Stimulated activated effector memory CD8-positive, alpha-beta T cell treated with anti-CD3 and anti-CD28 coated beads, Interleukin-12 subunit alpha, Interleukin-12 subunit beta, amount 100 ng/mL, for 72 hours (primary cell): ENCODE results near the gene CCL19.

Experiments
- ATAC-seq: fragments of 150-1000 bp; cut with Tn5 transposase; 2 replicates; pipeline ENCODE4 v1.10.0; 2021
- DNase-seq, 2 donors: peaks; one replicate each; pipeline ENCODE4 v3.0.0; 2021 to 2022; ENCODE audit warnings: low spot score in 2 of 2
- H3K27ac Mint-ChIP-seq: one replicate; pipeline ENCODE4 v1.8.0; 2022; ENCODE audit warnings: mild to moderate bottlenecking, mixed read lengths
- H3K36me3 Mint-ChIP-seq: one replicate; pipeline ENCODE4 v1.8.0; 2022; ENCODE audit warnings: mild to moderate bottlenecking, mixed read lengths
- H3K4me1 Mint-ChIP-seq: one replicate; pipeline ENCODE4 v1.8.0; 2022; ENCODE audit warnings: mixed read lengths
- H3K4me3 Mint-ChIP-seq: one replicate; pipeline ENCODE4 v1.8.0; 2022; ENCODE audit warnings: mild to moderate bottlenecking, mixed read lengths
- H3K9me3 Mint-ChIP-seq: one replicate; pipeline ENCODE4 v1.8.0; 2022; ENCODE audit warnings: mixed read lengths

Gene CCL19

DNA sequence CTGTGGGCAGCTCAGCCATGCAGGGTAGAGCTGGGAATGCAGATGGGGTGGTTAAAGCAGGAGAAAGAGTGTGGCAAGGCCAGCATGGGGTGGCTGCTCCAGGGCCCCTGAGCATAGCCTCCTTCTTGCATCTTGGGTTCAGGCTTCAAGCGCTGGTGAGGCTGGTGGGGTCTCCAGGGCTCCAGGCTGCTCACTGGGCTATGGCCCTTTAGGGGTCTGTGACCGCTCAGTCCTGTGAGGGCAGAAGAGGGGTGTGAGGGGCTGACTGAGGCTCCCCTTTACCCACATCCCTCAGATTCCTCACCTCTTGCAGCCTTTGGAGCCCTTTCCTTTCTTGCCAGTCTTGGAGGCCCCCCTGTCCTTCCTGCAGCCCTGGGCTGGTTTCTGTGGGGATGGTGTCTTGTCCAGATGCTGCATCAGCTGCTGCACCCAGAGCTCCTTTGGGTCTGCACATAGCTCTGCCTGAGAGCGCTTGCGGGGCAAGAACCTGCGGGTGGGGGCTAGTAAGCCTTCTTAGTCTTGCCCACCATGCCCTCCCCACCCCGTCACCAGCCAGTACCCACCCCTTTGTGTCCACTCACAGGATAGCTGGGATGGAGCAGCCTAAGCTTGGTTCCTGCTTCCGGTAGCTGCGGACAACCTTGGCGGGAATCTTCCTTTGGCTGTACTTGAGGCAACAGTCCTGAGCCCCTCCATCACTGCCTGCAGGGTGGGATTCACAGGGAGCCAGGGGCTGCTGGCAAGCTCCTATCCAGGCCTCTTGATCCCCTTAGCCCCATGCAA, 18.3 kb upstream of the CCL19 start:
- no peaks in the 10 kb centered on the region for H3K4me1 Mint-ChIP-seq
- DNase-seq (no peak), ATAC-seq (peak; percentile 45)
- H3K9me3 Mint-ChIP-seq, result no peaks in the 10 kb centered on the region
- no peaks in the 10 kb centered on the region for H3K36me3 Mint-ChIP-seq
- H3K4me3 Mint-ChIP-seq, result no peak overlapping the region
- no peak overlapping the region for H3K27ac Mint-ChIP-seq

DNA sequence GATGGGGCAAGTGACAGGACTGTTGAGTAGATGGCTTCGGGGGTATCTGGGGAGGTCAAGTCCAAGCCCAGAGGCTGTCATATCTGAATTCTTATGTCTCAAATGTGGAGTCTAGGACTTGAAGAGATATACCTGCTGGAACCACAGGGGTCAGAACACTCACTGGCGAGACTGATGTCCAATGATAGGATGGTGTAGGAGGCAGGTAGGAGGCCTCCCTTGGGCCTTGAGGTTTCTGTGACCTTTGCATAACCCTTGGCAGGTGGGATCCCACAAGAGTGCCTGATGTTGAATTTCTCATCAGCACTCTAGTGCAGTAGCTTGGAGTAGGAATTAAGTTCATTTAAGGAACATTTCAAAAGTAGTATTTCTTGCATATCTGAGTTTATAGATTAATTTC, 16.1 kb upstream of the CCL19 start:
- H3K27ac Mint-ChIP-seq, result peak overlapping the region; percentile 43
- no peaks in the 10 kb centered on the region for H3K9me3 Mint-ChIP-seq
- no peaks in the 10 kb centered on the region for H3K36me3 Mint-ChIP-seq
- DNase-seq (no peak), ATAC-seq (no peak)
- peaks cover 2% of the 10 kb centered on the region for H3K4me1 Mint-ChIP-seq
- H3K4me3 Mint-ChIP-seq, result no peak overlapping the region

DNA sequence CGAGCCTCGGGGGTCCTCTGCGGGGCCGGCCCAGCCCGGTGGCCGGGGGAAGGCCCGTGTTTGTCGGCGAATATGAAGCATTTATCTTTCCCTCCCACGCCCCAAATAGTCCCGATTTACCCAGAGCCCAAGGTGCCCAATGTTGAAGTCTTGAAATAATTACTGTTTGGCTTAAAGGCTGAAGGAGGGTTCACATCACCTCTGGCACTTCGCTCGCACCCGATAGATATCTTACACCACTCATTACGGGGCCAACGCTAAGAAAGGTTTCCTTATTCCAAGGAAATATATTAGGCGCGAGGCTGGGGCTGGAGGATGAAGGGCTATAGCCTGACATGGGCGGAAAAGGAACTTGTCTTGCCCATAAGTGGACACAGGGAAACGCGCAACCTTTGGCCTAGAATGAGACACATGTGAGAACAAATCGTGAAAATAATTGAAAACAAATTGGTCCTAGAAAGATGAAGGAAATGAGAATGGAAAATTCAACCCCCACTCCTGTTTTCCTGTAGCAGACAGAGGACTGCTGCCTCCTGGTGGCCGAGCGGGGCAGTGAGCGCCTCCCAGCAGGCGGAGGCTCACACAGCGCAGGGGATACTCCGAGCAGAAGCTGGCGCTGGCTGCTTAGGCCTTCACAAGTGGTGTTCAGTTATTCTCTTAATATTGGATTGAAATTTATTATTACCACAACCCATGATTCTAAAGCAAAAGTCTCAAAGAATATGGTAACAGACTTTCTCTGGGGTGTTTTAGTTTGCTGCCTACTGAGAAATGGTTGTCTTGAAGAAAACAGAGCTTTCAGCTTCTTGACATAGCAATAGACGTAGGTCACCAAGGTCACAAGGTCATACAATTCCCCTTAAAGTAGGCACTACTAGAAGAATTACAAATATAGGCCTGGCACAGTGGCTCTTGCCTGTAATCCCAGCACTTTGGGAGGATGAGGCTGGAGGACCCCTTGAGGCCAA, 11.0 kb upstream of the CCL19 start:
- Mint-ChIP-seq H3K4me3 (peak overlapping the region; percentile 68), H3K36me3 (no peaks in the 10 kb centered on the region), H3K9me3 (no peaks in the 10 kb centered on the region), H3K4me1 (peaks cover 6% of the 10 kb centered on the region), H3K27ac (no peak overlapping the region)
- ATAC-seq (peak; percentile 83), DNase-seq (peak; percentile 75 to 86)

DNA sequence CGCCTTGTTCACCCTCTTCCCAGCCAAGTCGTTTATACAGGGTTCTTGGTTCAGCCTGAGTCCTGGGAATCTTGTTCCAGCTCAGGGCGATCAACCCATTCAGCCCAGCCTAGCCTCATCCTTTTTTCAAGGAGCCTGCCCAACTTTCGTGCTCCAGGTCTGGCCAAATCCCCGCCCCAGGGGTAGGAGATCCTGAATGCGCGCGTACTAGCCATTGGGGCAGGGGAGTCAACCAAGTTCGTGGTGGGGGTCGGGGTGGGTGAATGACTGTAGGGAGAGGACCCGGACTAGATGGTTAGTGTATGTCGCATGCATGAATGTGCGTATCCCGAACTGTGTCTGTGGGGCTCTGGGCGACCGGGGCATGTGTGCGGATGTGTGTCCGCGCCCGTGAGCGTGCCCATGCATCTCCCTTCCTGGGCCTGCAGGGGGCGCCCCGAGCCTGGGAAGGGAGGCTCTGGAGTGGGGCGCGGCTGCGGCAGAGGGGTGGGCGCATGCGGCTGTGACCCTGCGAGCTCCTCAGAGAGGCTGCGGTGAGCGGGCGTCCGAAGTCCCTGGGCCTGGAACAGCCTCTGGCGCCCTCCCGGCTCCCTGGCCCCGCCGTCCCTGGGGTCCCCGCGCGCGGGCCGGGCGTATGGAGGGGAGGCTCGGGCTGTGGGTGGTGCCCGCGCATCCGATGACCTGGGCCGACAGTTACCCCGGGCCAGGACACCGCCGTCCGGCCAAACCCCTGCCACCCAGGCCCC, 10.1 kb upstream of the CCL19 start:
- H3K4me1 Mint-ChIP-seq, result peaks cover 6% of the 10 kb centered on the region
- peak overlapping the region; percentile 68 for H3K4me3 Mint-ChIP-seq
- no peaks in the 10 kb centered on the region for H3K36me3 Mint-ChIP-seq
- no peak overlapping the region for H3K27ac Mint-ChIP-seq
- DNase-seq (peak; percentile 85 to 90), ATAC-seq (peak; percentile 90)
- no peaks in the 10 kb centered on the region for H3K9me3 Mint-ChIP-seq

DNA sequence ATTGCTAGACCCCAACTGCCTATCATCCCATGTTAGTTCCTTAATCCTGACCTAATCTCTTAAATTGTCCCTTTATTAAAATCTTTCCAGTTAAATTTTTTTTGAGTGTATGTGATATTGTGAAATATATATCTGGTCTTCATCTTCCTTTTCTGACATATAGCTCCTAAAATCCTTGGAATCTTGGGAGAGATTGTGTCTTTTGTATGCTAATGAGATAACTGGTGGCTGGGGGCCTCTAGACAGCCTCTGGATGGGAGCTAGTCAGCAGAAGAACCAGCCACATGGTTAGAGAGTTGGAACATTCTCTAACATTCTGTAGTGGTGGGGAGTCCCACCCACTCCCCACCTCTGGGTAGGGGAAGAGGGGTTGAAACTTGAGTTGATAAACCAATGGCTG, 3.7 kb upstream of the CCL19 start:
- Mint-ChIP-seq H3K4me3 (no peak overlapping the region), H3K4me1 (peaks cover 6% of the 10 kb centered on the region), H3K9me3 (no peaks in the 10 kb centered on the region), H3K36me3 (no peaks in the 10 kb centered on the region), H3K27ac (no peak overlapping the region)
- no peak for DNase-seq
- no peak for ATAC-seq

DNA sequence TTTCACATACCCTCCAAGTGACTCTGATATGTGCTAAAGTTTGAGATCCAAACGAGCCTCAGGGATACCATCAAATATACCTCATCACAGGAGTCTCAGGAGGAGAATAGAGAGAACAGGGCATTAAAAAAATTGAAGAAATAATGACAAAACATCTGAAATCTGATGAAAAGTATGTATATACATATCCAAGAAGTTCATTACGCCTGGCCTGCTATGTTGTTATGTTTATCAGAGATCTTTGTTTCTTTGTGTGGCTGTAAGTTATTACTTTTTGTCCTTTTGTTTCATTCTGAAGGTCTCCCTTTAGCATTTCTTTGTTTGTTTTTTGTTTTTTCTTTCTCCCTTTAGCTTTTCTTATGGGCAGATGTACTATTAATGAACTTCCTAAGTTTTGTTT, 2.5 kb upstream of the CCL19 start:
- Mint-ChIP-seq H3K36me3 (no peaks in the 10 kb centered on the region), H3K9me3 (no peaks in the 10 kb centered on the region)

DNA sequence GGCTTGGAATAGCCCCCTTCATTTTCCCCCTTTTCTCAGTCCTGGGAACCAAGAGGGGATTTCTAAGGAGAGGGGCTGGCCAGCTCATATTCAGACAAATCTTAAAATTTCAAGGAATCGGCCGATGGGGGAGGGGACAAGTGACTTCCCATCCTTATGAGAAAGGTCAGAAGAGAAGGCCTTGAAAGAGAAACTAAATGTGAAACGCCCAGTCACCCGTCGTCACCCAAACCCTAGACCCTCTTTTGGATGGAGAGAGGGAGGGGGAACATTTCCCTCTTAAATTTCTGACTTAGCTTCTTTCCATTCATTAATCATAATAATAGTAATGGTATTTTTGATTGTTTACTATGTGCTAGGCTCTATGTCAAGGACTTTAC, 850 bp upstream of the CCL19 start:
- H3K4me1 Mint-ChIP-seq, result peaks cover 6% of the 10 kb centered on the region
- H3K36me3 Mint-ChIP-seq, result no peaks in the 10 kb centered on the region
- H3K9me3 Mint-ChIP-seq, result no peaks in the 10 kb centered on the region
- DNase-seq (no peak), ATAC-seq (no peak)
- no peak overlapping the region for H3K27ac Mint-ChIP-seq
- H3K4me3 Mint-ChIP-seq, result no peak overlapping the region

More for the DNA sequence above, 2.5 kb upstream of the CCL19 start:
- Mint-ChIP-seq H3K27ac (no peak overlapping the region), H3K4me3 (no peak overlapping the region), H3K4me1 (peaks cover 6% of the 10 kb centered on the region)
- no peak for DNase-seq
- ATAC-seq, result no peak

DNA sequence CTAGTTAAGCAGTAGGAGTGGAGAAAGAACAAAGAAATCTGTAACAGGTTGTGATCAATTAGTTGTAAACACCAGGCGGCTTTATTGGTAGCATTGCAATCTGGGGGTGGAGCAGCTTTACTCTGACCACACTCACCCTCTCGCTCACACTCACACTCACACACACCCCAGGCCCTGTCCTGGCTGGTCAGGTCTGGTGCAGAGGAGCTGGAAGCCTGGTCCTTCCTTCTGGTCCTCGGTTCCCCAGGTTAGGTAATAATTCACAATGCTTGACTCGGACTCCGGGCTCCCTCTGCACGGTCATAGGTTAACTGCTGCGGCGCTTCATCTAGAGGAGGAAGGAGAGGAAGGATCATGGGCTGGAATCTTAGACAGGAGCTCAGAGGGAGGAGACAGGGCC, 1.6 kb downstream of the CCL19 start:
- ATAC-seq, result no peak
- no peak for DNase-seq
- H3K36me3 Mint-ChIP-seq, result no peaks in the 10 kb centered on the region
- no peaks in the 10 kb centered on the region for H3K9me3 Mint-ChIP-seq
- no peak overlapping the region for H3K27ac Mint-ChIP-seq
- H3K4me3 Mint-ChIP-seq, result no peak overlapping the region
- peaks cover 13% of the 10 kb centered on the region for H3K4me1 Mint-ChIP-seq

DNA sequence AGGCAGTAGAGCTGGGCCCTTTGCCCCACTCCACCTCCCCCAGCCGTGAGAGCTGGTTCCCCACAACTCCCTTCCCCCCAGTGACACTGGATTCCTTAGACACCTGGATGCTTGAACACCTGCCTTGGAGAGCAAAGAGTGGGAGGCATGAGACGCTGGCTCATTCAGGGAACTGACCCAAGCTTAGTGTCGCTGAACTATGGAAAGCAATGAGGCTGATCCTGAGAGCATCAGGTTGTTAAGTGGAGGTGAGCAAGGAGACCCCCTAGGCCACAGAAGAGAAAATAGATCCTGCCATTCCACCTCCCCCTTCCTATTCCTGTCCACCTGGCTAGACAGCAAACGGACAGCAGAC, 2.0 kb downstream of the CCL19 start:
- Mint-ChIP-seq H3K36me3 (no peaks in the 10 kb centered on the region), H3K4me3 (no peak overlapping the region), H3K27ac (no peak overlapping the region), H3K9me3 (no peaks in the 10 kb centered on the region), H3K4me1 (peaks cover 17% of the 10 kb centered on the region)
- no peak for ATAC-seq
- DNase-seq, result no peak

DNA sequence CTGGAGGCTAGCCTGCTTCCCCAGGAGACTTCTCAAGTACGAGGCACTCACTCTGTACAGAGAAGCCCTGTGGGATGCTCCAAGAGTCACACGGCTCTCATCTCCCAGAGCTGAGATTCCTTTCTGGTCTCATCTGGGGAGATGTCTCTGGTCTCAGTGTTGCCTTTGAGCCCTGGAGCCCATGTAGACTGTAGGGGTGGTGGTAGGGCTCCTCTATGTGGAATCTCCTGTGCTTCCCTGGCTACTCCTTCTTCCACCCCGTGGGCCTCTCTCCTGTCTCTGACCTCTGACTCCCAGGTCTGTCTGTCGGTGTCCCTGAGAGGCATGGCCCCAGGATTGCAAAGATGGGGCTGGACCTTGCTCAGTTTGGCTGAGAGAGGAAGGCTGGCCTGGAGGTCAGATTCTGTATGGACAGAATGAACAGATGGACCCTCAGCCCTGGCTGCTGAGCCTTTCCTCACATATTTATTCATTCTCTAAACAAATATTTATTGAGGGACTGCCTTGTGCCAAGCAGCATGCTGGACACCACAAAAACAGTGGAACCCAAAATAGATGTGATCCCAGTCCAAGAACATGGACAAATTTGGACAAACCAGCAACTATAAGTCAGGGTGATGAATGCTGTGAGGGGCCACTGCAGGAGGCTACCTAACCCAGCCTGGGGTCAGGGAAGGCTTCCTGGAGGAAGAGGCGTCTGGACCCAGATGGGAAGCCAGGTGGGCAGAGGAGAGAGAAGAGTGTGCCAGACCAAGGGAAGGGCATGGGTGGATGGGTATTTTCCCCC, 2.6 kb downstream of the CCL19 start:
- ATAC-seq, result no peak
- no peaks in the 10 kb centered on the region for H3K36me3 Mint-ChIP-seq

DNA sequence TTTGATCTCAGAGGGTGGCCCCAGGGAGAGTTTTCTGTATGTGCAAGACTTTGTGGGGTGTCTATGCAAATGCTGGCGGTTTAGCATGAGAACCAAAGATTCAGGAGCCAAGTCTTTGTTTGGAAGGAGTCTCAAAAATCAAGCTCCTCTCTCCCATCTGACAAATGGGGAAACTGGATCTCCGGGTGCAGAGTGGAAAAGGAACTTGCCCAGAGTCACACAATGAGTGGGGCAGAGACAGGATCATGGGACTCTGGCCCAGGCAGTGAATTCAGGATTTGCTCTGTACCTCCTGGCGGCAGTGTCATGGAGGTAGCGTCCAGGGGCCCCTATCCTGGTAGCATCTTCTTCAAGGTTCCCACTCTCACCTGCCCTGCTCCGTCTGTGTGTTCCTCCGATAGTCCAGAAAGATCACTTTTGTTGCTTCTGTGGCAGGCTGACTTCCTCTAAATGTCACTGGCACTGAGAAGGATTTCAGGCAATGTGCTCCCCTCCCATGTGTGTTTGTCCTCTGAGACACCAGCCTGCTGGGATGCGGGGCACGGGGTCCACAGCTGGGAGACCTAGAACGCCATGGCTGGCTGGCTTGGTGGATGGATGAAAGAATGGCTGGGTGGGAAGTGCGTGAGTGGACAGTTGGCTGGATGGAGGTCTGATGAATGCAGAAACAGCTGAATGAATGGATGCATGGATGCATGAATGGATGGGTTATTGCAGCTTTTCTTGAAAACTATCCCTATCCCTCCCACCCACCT, 3.6 kb downstream of the CCL19 start:
- ATAC-seq, result no peak

More for the DNA sequence above, 2.6 kb downstream of the CCL19 start:
- H3K27ac Mint-ChIP-seq, result no peak overlapping the region
- no peak for DNase-seq
- H3K9me3 Mint-ChIP-seq, result no peaks in the 10 kb centered on the region
- no peak overlapping the region for H3K4me3 Mint-ChIP-seq
- peaks cover 22% of the 10 kb centered on the region for H3K4me1 Mint-ChIP-seq

DNA sequence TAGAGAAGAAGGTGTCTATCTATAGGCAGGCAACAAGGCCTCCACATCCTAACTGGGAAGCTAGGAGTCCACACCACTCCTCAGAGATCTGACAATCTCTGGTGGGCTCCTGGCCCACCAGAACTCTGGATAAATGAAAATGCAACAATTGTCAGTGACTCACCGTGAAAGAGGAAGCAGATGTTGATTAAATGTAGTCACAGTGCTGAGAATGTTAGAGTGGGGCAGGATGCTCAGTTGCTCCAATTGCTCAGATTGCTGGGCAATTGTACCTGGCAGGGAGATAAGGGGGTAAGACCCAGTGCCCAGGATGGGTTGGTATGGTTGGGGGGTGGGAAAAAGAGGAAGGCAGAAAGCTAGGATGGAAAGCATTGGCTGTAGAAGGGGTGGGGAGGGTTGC, 4.3 kb downstream of the CCL19 start:
- ATAC-seq (no peak), DNase-seq (no peak)
- Mint-ChIP-seq H3K36me3 (no peaks in the 10 kb centered on the region), H3K9me3 (no peaks in the 10 kb centered on the region), H3K4me1 (peaks cover 22% of the 10 kb centered on the region), H3K27ac (no peak overlapping the region), H3K4me3 (no peak overlapping the region)

More for the DNA sequence above, 3.6 kb downstream of the CCL19 start:
- no peak overlapping the region for H3K27ac Mint-ChIP-seq
- no peaks in the 10 kb centered on the region for H3K36me3 Mint-ChIP-seq
- H3K4me3 Mint-ChIP-seq, result no peak overlapping the region
- H3K4me1 Mint-ChIP-seq, result peaks cover 22% of the 10 kb centered on the region
- H3K9me3 Mint-ChIP-seq, result no peaks in the 10 kb centered on the region
- DNase-seq, result no peak

DNA sequence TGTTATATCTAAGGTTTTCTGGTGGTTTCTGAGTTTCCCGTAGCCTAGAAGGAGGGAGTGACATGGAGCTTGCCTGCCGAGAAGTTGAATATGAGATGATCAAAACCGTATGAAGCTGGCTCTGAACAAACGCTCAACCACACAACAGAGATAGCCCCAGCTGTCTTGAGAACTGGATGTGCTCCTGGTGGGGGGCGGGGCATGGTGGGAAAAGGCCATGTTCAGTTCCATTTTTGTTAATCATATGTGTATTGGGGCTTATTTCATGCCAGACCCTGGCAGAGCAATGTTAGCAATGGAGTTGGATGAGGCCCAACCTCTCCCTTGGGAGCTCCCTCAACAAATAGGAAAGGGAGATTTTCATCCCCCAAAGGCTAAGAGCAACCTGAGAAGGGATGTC, 4.8 kb downstream of the CCL19 start:
- no peak overlapping the region for H3K4me3 Mint-ChIP-seq
- H3K27ac Mint-ChIP-seq, result no peak overlapping the region
- peaks cover 19% of the 10 kb centered on the region for H3K4me1 Mint-ChIP-seq
- no peaks in the 10 kb centered on the region for H3K9me3 Mint-ChIP-seq
- DNase-seq (no peak), ATAC-seq (no peak)
- H3K36me3 Mint-ChIP-seq, result no peaks in the 10 kb centered on the region

DNA sequence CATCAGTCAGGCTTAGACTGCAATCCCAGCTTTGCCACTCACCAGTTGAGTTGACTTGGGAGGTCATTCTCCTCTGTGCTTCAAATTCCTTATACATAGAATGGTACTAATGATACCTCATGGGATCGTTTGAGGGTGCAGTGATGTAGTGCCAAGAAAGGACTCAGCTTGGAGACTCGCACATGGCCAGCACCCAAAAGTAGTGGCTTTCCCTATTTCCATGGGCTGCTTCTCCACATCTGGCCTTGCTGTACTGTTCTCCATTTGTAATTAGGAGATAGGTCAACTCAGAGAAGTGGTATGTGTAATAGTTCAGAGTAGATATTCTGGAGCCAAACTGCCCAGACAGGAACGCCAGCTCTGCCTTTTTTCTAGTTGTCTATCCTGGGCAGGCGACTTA, 5.5 kb downstream of the CCL19 start:
- peak overlapping the region; percentile 53 for H3K27ac Mint-ChIP-seq
- no peak overlapping the region for H3K4me3 Mint-ChIP-seq
- no peak for ATAC-seq
- H3K4me1 Mint-ChIP-seq, result peaks cover 16% of the 10 kb centered on the region
- no peak for DNase-seq
- H3K36me3 Mint-ChIP-seq, result no peaks in the 10 kb centered on the region
- H3K9me3 Mint-ChIP-seq, result no peaks in the 10 kb centered on the region
